ENCODE results near the gene MEGF6.

Gene MEGF6

DNA sequence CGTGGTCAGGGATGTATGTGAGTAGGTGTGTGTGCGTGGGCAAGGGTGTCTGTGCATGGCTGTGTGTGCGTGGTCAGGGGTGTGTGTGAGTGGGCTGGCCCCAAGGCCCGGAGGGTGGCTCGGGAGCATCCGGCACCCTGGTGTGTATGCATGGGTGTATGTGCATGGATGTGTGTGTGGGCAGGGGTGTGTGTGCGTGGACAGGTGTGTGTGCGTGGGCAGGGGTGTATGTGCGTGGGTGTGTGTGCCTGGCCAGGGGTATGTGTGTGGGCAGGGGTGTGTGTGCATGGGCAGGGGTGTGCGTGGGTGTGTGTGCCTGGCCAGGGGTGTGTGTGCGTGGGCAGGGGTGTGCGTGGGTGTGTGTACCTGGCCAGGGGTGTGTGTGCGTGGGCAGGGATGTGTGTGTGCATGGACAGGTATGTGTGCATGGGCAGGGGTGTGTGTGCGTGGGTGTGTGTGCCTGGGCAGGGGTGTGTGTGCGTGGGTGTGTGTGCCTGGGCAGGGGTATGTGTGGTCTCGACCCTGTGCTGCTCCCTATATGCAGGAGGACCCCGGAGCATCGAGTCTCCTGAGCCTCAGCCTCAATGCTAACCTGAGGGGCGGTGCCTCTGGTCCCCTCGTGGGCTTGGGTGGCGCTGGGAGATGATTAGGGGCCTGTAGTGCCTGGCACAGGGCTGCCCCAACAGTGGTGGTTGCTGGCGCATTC is 140.5 kb downstream of the MEGF6 start:
- DNase-seq (ENCODE audit: low read depth in 3 of 3): no peak

GRCh38 chr1:3469849-3470649 is 141.3 kb downstream of the MEGF6 start:
- DNase-seq (ENCODE audit: low read depth in 3 of 3): no peak

GRCh38 chr1:3469104-3469848 is 142.0 kb downstream of the MEGF6 start:
- no peak for DNase-seq (ENCODE audit: low read depth in 3 of 3)

DNA sequence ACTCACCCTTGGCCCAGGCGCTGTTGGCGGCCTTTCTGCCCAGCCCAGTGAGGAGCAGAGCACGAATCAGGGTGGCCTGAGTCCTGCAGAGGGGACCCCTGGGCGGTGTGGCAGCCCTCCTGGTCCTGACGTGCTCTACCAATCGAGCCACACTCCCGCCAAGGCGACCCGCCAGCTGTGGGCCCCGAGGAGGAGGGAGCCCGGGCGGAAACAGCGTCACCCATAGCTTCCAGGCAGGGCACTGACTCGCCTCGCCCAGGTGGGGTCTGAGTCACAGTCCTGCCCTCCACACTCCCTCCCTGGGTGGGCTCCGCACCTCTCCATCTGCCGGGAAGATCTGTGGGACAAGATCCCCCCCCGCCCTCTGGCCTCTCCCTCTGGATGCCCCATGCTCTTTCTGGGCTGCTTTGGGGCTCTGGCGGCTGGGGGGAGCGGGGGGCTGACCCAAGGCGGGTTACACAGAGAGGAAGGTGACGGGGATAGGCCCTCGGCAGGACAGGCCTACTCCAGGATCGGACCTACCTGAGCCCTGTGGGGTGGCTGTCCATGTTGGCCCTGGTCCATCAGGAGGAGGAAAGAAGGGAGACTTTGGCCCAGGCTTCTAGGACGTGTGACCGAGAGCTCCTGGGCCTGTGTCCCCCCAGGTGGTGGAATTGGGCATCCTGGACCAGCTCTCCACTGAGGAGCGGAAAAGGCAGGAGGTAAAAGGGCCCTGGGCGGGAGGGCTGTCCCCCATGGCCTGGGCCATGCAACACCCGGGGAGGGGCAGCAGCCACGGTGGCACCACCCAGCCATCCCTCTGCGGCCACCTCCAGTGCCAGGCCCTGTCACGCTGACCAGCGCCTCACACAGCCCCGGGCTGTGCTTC is 142.8 kb downstream of the MEGF6 start:
- no peak for DNase-seq (ENCODE audit: low read depth in 3 of 3)

- no peak for DNase-seq (ENCODE audit: low read depth in 3 of 3)
Measured at GRCh38 chr1:3467096-3468036, 143.9 kb downstream of the MEGF6 start.

DNA sequence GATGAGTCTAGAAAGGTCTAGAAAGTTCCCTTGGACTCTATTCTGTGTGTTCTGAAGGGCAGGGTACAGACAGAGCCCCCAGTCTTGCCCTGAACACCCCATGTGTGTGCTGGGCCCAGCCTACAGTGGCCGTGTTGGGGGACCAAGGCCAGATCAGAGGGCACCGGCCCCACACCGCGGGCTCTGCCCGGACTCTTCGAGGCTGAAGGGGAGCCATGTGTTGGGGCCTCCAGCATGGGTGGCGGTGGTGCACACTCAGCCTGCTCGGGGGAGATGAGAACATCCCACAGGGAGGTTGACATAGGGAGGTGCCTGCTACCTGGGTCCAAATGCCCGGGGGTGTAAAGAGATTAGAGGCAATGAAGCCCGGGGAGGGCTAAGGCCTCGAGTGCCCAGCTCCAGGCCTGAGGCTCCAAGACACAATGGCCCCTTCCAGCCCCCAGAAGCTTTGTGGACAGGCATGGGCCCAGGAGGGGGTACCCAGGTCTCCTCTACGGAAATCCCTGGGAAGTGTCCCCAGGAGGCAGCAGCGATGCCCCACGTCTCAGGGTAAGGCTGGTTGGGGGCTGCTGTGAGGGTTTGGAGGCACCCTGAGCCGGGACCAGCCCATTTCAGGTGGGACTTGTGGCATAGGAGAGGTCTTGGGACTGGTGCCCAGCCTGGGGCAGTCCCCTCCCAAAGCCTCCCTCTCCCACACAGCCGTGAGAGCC is 144.8 kb downstream of the MEGF6 start:
- DNase-seq (ENCODE audit: low read depth in 3 of 3): no peak

- DNase-seq (ENCODE audit: low read depth in 3 of 3): no peak
Measured at GRCh38 chr1:3465935-3466321, 145.4 kb downstream of the MEGF6 start.

GRCh38 chr1:3465091-3465934 is 146.0 kb downstream of the MEGF6 start:
- DNase-seq (ENCODE audit: low read depth in 3 of 3): no peak

GRCh38 chr1:3464649-3465025 is 146.7 kb downstream of the MEGF6 start:
- no peak for DNase-seq (ENCODE audit: low read depth in 3 of 3)

DNA sequence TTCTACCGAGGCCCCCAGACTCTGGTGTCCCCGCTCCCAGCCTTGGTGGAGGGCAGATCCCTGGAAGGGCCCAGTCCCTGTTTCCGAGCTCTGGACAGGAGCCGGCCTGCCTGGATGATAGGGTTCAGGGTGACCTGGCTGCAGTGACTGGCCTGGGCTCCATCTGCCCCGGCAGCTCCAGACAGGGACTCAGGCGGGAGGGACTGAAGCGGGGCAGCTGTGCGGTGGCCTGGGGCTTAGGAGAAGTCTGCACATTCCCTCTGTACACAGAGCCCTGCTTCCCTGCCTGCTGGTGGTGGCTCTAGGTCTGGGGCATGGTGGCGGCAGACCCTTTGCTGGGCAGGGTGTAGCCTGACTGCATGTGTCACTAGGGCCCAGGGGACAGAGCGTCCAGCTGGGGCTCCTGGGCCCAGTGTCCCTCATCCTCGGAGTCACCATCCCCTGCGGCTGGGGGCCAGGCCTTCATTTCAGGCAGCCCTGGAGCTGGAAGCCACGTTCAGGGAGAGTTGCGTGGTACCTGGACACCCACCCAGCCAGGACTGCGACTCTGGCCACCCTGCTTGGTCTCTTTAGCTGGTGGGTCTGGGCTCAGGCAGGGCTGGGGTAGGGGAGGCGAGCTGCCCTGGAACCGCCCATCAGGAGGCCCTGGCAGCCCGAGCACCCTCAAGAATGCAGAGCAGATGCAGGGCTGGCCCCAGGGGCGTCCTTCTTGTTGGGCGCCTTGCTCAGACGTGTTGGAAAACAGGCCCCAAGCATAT is 147.2 kb downstream of the MEGF6 start:
- DNase-seq (ENCODE audit: low read depth in 3 of 3): no peak

DNA sequence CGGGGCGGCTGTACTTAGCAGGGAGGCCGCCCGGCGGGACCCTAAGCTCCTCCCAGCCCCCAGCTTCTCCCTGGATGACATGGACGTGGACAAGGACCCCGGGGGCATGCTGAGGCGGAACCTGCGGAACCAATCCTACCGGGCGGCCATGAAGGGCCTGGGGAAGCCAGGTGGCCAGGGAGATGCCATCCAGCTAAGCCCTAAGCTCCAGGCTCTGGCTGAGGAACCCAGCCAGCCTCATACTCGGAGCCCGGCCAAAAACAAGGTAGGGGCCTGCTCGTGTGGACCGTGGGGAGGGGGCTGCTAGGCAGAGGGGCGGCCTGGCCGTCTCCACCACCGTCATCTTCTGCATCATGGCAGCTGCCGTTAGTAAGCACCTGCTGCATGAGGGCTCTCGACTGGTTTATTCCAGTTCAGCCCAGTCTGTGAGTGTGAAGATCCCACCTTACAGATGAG is 147.9 kb downstream of the MEGF6 start:
- no peak for DNase-seq (ENCODE audit: low read depth in 3 of 3)

DNA sequence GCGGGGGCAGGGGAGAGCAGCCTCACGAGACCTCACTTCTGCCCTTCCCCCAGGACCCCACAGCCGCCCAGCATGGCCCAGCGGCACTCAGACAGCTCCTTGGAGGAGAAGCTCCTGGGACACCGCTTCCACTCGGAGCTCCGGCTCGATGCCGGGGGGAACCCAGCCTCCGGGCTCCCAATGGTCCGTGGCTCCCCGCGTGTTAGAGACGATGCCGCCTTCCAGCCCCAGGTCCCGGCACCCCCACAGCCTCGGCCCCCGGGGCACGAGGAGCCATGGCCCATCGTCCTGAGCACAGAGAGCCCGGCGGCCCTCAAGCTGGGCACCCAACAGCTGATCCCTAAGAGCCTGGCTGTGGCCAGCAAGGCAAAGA is 148.3 kb downstream of the MEGF6 start:
- no peak for DNase-seq (ENCODE audit: low read depth in 3 of 3)

- no peak for DNase-seq (ENCODE audit: low read depth in 3 of 3)
Measured at GRCh38 chr1:3462356-3463012, 148.8 kb downstream of the MEGF6 start.

DNA sequence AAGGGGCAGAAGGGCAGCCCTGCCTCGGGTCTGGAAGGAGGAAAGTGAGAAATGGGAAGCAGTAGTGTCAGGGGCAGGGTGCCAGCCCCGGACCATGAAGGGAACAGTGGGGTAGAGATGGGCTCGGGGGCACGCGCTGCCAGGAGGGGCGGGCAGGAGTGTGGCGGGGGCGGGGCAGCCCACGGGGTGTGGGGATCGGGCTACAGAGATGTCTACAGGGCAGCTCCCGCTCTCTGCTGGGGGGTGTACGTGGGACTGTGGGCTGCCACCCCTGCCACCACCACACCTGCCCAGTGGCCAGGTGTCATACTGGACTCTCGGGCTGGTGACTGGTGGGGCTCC is 149.4 kb downstream of the MEGF6 start:
- no peak for DNase-seq (ENCODE audit: low read depth in 3 of 3)

- DNase-seq (ENCODE audit: low read depth in 3 of 3): no peak
Measured at GRCh38 chr1:3461238-3461933, 149.9 kb downstream of the MEGF6 start.

DNA sequence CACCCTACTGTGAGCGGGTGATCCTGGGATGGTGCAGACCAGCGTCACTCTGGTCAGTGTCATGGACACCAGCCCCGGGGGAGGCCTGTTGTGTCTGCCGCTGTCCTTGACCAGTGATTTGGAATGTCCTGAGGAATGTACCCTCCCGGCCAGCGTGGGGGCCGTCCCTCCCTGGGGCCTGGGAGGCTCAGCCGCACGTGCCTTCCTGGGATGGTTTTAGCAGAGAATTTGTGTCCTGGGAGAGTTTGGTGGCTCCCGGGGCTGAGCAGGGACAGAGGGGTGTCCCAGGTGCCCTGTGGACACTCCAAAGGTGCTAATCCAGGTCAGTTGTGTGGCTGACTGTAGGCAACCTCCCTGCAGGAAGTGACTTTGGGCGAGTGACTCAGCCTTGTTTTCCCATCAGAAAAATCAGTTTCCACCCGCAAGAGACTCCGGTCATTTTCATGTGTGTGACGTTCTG is 150.6 kb downstream of the MEGF6 start:
- no peak for DNase-seq (ENCODE audit: low read depth in 3 of 3)

Measured in stimulated activated CD4-positive, alpha-beta T cell treated with anti-CD3 and anti-CD28 coated beads, TNF-alpha, amount 100 ng/mL, for 48 hours (primary cell).